Spleen (tissue), 7 donors: ENCODE results near the gene UBE2G1.

Experiments
- POLR2A ChIP-seq, 3 donors: fragments of 450-650 bp; IDR thresholded peaks; one replicate each; pipeline ENCODE4 v1.5.1; 2017; ENCODE audit warnings: antibody characterized with exemption in 3 of 3, mild to moderate bottlenecking in 1 of 3
- TF ChIP-seq, protein P1 (sequence below), 11 experiments: fragments of 200-600 bp in 7 of 11; fragments of 450-650 bp in 4 of 11; sonication (generic) in 4 of 11; IDR thresholded peaks in 8 of 11; conservative IDR thresholded peaks in 3 of 11; 1 replicate in 7 of 11; 2 replicates in 4 of 11; pipeline versions ENCODE4 v1.4.0 to v1.8.0; 2016 to 2021; ENCODE audit warnings: antibody characterized with exemption in 11 of 11, inconsistent platforms in 4 of 11, mild to moderate bottlenecking in 1 of 11
- donor health status: DM: no; HTN: no; CAD: no; lungs with moderate emphysema.
- donor health status: DM: no; HTN: no; CAD: no.
- donor health status: DM: no; HTN: no; CAD: no.

DNA sequence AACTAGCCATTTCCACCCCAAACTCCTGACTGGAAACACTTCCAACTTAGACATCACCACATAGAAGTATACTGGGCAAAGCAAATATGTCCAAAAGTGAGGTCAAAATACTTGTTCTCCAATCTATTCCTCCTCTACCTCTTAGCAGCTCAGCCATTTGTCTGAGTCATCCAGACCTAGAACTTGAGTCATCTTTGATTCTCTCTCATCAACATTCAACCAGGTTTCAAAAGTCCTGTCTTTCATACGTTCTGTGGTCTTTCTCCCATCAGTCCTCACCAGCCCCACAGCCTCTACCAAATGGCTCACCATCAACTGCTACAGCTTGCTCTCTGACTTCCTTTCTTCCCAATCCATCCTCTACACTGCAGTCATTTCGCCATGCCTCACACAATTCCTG, 109.5 kb downstream of the UBE2G1 start:
- TF ChIP-seq, protein P1, sequence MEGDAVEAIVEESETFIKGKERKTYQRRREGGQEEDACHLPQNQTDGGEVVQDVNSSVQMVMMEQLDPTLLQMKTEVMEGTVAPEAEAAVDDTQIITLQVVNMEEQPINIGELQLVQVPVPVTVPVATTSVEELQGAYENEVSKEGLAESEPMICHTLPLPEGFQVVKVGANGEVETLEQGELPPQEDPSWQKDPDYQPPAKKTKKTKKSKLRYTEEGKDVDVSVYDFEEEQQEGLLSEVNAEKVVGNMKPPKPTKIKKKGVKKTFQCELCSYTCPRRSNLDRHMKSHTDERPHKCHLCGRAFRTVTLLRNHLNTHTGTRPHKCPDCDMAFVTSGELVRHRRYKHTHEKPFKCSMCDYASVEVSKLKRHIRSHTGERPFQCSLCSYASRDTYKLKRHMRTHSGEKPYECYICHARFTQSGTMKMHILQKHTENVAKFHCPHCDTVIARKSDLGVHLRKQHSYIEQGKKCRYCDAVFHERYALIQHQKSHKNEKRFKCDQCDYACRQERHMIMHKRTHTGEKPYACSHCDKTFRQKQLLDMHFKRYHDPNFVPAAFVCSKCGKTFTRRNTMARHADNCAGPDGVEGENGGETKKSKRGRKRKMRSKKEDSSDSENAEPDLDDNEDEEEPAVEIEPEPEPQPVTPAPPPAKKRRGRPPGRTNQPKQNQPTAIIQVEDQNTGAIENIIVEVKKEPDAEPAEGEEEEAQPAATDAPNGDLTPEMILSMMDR (IDR thresholded peaks at IDR 0.05 in 8 of 11, conservative IDR thresholded peaks at IDR 0.05 in 3 of 11), result no peak
- TF ChIP-seq POLR2A (IDR thresholded peaks at IDR 0.05), result no peak
